ENCODE data around the gene JAML.

Gene JAML

DNA sequence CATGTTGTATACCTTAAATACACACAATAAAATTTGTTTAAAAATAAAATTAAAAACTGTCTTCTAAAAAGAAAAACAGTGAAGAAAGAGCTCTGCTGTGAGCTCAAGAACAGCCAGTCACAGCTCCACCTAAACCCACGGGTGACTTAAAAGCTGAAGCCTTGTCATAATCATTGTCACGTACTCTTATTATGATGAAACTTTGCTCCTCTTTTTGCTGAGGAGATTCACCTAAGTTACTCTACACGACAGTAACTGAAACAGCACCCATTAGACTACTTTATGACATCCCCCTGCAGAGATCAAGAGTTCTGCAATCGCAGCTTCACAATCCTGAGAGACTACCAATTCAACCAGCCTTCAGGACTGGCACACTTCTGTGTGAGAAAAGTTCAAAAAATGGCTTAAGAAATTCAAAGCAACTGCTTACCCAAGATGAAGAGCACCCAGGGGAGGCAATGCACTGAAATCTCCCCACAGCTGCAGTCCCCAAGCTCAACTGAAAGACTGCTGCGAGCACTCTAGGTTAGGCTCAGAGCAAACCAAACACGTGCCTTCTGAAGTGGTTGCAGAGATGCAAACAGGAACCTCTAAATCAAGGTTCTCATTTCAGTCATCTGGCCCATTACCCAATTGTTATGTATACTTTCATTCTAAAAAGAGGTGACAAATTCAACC, at the start of gene JAML:
TSS of gene JAML (minus strand) at position 501 of the 678 bp plus-strand sequence. CDS start 10,145 bp downstream, outside the sequence.
- DNase-seq, result peak; percentile 66 to 72

- DNase-seq, result no peak
These were observed 49.4 kb upstream of the JAML start for GRCh38 chr11:118274186-118274585.

DNA sequence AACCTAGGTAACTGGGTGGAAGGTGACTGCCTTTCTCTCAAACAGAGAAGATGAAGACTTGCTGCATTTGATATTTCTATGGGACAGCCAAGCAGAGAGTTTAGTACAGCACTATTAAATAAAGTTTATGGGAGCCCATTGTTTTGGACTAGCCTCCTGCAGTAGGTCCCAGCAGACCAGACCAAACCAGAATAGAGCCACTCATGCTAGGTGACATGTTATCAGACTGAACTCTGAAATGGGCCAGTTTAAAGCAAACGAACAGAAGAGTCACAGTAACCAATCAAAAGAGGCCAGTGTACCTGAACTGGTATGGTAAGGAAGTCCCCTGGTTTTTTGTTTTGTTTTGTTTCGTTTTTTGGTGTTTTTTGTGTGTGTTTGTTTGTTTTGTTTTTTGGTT, 47.2 kb upstream of the JAML start:
- DNase-seq, result no peak

DNA sequence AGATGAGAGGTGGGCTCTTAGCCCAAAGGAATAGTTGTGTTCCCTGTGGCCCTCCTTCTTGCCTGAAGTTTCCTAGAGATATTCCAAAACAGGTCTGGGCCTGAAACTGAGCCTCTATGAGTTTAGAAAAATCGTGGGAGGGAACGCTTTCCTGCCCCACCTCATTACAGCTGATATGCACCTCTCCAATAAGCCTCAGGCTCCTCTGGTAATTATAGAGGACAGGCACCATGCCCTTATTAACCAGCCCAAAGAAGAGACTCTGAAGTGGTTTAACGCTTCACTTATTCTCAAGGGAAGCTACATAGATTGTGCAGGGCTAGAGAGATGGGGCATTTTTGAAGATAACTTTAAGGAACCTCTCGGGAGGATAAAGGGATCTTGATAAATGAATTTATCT, 42.7 kb upstream of the JAML start:
- DNase-seq, result no peak

DNA sequence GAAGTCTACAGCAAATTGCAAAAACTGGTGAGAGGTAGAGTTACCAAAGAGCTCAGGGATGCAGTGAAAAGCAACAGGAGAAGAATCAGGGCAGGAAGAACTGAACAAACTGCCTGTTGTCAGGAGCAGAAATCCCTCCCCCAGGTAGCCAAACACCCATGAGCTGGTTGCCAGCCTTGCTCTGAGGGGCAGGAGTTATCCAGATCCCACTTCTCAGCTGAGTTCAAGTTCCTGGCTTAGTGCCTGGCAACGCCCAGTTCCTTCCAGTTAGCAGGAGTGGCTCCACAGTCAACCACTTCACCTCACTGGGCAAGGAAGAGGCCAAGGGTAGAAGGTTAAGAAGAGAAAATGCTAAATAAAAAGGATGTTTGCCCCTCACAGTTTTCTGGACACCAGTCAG, 41.1 kb upstream of the JAML start:
- no peak for DNase-seq

GRCh38 chr11:118264569-118265465, 40.0 kb upstream of the JAML start:
- no peak for DNase-seq

DNA sequence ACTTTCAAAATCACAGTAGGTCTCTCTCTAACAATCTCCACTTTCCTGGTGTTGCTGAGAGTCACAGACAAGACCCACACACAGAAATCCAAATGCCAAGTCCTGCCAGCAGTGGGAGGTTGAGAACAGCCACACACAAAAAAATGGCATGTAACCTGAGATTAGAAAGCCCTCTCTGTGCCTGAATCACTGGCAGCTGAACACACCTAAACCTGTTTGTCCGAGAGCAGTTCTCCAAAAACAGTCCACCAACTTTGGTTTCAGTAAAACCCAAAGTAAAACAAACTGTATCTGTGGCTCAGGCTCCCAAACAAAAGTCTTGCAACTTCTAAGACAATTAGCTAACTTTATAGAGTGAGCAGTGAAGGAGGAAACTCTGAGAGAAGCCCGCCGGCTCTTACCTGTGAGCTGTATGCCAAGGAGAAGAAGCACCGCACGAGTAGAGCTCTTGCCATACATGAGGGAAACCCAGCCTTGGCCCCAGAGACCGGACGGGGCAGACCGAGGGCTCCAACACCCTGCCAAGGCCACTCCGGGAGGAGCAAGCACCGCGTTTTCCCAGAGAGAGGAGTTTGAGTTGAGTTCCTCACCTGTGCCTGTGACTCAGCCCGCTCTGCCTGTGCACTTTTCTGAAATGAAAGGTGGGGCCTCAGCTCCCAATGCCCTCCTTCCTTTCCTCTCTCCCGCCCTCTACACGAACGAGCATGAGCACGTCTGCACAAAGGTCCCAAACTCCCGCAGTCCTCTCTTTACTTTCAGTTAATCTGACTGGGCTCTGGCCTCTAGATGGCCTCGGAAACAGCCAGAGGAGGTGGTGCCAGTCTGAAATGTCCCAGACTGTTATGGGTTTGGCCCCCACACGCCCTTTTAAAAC, 39.1 kb upstream of the JAML start, which contains the start of gene MPZL2:
TSS of gene MPZL2 (minus strand) at position 603 of the 874 bp plus-strand sequence. CDS start at position 459, 144 bp downstream.
- DNase-seq, result no peak

DNA sequence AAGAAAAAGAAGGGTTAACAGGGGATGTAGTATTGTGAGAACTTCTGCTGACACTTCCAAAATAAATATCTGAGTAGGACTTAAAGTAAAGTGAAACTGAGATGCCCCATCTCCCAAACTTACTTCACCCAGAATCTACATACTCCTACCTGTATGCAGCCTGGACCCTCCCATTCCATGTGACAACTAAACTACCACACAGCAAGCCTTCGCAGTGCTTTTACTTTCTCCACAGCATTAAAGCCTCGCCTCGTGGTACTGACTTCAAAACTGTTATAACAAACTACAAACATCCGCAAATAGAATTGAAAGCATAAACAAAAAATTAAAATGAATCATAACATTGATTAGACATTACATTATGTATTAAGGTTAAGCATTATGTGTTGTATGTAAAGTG, 38.3 kb upstream of the JAML start:
- DNase-seq, result no peak

DNA sequence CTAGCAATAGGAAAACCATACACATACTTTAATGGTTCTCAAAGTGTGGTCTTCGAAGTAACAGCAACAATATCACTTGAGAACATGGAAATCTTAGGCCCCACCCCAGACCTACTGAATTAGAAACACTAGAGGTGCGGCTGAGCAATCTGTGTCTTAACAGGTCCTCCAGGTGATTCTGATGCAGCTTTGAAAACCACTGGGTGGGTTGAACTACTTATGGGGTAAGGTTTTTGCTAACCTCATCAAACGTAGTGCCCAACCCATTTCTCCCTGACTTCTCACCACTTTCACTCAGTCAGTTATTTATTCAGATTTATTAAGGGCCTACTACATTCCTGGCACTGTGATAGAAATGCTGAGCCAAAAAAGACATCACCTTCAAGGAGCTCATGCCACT, 35.5 kb upstream of the JAML start:
- no peak for DNase-seq

- DNase-seq, result no peak
These were observed 34.3 kb upstream of the JAML start for GRCh38 chr11:118259138-118259537.

- DNase-seq, result no peak
These were observed 33.6 kb upstream of the JAML start for GRCh38 chr11:118258410-118258809.

GRCh38 chr11:118252688-118253087, 27.9 kb upstream of the JAML start:
- DNase-seq, result no peak

DNA sequence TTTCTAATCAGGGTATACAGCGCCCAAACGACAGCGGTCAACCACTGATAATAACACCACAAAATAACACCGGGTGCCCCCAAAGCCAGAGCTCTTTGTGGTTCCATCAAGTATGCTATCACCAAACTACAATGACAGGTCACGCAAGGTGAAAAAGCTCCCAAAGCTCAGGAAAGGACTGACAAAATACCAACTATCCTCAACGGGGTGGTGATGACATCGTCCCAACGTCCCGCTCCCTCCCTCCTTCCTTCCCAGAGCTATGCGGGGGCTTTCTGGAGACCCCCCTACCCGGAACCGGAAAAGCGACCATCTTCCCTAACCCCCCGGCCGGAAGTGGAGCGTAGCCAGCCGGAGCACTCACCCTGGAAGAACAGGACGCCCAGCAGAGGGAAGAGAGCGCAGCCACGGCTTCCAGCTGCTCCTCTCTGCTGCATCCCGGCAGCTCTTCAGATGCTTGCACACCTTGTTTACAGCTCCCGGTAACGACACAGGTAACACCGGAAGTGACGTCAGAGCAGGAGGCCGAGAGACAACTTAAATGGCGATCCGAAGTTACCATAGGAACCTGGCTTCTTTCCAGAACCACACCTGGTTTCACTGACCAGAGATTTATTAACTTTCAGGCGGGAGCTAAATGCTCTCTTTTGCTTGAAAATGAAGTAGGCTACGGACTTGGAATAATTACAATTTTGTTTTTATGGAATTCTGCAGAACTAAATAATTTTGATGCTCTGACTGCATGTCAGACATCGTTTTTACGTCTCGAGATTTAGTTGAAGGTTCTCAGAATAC, 27.2 kb upstream of the JAML start, which contains the start of gene MPZL3:
TSS of gene MPZL3 (minus strand) at position 508 of the 795 bp plus-strand sequence. CDS start at position 437, 71 bp downstream.
- peak; percentile 92 to 94 for DNase-seq

DNA sequence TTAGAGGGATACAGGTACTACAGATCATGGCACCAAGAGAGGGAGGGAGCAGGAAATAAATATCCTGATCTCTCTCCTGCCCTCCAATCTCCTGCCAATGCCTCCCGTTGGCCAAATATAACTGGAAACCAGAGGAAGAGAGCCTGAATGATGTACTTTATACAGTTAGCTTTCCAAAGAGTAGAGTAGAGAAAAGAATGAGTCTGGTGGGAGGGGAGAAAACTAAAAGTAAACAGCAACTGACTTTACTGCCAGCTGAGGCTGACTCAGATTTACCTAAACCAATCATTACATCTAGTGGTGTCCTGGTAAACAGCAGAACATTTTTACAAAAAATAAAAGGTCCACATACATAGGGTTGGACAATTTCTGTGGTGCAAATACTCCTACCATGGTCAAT, 22.2 kb upstream of the JAML start:
- DNase-seq, result no peak

GRCh38 chr11:118245936-118246562, 21.2 kb upstream of the JAML start:
- no peak for DNase-seq

GRCh38 chr11:118243993-118244762, 19.4 kb upstream of the JAML start:
- no peak for DNase-seq

- DNase-seq, result no peak
These were observed 18.4 kb upstream of the JAML start for GRCh38 chr11:118243161-118243560.

- no peak for DNase-seq
These were observed 16.9 kb upstream of the JAML start for GRCh38 chr11:118241764-118242098.

GRCh38 chr11:118240999-118241763, 16.4 kb upstream of the JAML start:
- peak; percentile 63 to 75 for DNase-seq
